ENCODE measurements around the gene SRRM4.

Gene SRRM4

DNA sequence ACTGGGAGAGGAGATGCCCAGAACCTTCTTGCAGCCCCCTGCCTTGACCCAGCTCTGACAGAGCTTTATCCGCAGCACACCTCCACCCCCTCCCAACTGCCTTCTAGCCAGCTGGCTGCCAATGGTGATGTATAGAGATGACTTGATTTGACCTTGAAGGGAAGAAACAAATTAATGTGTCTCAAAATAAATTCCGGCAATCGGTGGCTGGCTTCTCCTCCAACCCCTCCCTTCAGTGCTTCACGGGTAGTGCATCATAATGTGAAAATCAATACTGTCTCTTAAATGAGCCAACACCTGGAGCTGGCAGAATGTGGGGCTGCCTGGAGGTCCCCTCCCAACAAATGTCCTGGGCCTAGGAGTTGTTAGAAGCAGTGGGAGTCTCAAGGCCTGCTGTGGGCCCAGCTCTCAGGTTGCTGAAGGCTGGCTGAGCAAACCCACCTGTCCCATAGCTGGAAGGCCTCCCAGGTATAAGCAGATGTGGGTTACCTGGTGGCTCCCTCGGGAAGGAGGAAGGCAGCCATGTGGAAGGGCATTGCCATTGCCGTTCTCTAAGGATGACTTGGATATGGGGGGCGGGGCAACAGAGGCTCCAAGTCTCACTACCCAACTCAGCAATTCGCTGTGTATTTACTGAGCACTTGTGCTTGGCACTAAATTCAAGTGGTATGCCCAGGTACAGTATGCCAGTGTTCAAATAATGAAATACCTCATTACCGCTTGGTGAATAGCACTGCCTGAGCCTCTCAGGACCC, 220.6 kb downstream of the SRRM4 start:
- DNase-seq (ENCODE audit: low read depth in 2 of 2), result no peak

DNA sequence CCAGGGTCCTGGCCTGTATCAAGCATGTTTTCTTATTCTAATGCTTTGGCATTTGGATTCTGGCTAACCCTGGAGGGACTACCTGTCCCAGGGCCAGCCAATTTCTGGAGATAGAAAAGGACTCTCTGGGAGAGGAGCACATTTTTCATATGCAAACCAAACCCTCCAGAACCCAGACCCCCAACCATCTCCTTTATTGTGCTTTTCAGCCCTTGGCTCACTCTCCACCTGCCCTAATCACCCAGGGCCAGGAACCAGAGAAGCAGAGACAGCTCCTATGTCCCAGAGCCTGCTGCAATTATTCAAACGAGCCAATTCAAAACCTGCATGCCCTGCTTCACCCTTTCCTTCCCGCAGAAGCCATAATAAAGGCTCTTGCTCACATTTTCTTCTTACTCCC, 221.2 kb downstream of the SRRM4 start:
- no peak for DNase-seq (ENCODE audit: low read depth in 2 of 2)

DNA sequence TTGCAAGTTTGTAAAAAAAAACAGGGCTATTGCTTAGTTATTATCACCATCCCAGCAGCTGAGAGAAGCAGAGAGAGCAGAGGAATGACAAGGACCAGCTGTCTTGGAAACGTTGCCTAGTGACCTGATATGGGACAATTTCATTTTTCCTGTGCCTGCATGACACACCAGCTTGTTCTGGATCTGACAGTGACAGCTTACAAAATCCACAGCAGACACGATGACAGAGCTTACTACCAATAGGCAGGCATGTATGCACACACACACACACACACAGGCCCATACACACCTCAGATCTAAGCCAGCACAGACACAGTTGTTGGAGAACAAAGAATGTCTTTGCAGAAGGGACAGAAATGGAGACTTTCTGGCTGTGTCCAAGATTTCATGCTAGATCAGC, 222.8 kb downstream of the SRRM4 start:
- no peak for DNase-seq (ENCODE audit: low read depth in 2 of 2)

DNA sequence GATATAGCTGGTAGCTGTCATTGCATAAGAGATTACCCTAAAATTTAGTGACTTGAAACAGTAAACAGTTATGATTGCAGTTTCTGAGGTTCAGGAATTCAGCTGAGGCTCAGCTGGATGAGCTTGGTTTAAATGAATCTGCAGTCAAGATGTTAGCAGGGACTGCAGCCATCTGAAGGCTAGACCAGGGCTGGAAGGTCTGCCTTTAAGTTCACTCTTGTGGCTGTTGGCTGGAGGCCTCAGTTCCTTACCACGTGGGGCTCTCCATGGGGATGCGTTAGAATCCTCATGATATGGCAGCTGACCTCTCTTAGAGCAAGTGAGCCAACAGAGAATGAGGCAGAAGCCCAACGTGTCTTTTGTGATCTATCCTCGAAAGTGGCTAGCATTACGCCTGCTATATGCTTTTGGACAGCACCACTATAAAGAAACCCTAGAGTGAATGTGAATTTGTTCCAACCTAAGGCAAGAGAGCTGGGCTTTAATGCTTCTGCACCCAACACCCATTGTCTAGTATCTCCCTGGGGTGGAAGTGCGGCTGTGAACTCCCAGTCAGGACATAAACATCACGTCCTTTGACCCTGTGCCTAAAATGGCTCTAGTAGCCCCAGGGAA, 223.4 kb downstream of the SRRM4 start:
- DNase-seq (ENCODE audit: low read depth in 2 of 2), result no peak

DNA sequence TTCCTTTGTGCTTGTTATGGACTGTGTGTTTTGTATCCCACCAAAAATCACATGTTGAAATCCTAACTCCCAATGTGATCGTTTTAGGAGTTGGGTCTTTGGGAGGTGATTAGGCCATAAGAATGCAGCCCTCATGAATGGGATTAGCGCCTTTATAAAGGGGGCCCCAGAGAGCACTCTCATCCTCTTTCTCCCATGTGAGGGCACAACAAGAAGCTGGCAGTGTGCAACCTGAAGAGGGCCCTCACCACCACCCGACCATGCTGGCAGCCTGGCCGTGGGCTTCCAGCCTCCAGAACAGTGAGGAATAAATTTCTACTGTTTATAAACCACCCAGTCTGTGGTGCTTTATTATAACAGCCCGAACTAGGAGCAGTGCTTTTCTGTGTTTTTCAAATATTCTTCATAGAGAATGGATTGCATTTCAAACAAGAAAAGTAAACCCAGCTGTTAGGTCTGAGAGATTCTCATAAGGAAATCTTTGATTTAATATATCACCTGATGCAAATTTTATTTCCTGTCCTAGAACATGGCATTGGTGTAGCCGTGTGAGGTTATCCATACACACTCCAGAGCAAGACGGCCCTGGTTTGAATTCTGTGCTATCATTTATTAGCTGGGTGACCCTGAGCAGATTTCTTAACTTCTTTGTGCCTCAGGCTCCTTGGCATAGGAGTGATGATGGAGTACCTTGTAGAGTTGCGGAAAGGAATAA, 225.2 kb downstream of the SRRM4 start:
- no peak for DNase-seq (ENCODE audit: low read depth in 2 of 2)

DNA sequence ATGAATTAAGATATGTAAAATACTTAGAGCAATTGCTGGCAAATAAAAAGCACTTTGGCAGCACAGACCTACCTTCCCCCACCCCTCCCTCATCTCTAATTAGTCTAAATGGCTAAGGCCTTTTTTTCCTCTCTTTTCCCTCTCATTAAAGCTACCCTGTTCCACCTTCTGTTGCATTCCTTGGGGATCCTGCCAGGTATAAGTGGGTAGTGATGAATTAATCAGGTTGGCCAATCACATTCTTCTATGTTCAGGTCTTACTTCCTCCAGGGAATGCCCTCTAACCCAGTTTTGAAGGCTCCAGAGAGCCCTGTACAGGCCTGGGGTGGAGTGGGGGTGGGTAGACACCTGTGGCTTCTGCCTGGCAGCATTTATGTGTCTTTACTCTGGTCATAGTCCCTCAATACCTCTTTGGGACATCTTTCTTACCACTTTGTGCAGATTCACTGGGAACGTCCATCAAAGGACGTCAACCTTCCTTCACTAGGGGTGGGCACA, 225.8 kb downstream of the SRRM4 start:
- no peak for DNase-seq (ENCODE audit: low read depth in 2 of 2)

DNA sequence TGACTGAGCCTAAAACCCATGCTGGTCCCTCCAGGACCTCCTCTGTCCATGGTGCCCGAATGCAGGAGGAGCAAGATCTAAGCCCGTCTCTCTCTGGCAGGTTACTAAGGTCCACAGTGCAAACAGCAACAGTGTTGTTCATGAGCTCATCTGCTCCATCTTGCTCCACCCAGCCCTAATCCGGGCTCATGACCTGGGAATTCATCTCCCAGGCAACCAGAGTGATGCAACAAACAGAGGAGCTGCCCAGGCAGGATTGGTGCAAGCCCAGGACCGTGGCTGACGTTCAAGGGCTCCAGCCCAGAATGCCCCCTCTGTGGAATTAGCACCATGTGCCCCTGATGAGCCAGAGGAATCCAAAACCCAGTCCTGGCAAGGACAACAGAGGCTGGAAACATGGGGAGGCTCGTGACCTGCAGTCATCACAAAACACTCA, 227.3 kb downstream of the SRRM4 start:
- DNase-seq (ENCODE audit: low read depth in 2 of 2), result no peak

DNA sequence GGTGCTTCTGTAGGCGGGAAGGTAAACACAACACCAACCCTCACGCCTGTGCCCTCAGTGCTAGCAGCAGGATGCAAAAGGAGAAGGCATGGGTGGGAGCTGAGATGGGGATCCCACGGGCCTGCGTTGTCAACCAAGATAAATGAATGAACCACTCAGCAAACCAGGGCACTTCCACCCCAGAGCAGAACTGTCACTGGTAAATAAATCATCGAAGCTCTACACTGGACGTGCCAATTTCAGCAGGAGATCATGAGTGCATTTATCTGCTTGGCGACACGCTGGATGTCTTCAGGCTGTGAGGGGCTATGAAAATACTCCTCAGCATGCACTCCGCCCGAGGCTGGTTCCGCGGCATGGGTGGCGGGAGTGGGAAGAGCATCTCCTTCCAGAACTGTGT, 230.5 kb downstream of the SRRM4 start:
- DNase-seq (ENCODE audit: low read depth in 2 of 2), result no peak

Data from activated CD4-positive, alpha-beta T cell treated with anti-CD3 and anti-CD28 coated beads for 24 hours (primary cell).